Activated CD8-positive, alpha-beta memory T cell treated with anti-CD3 and anti-CD28 coated beads for 1 hour (primary cell): ENCODE measurements around the gene USP26.
"Not testable (repeated sequence)": the region's sequence is repeated elsewhere in the genome, so short reads cannot be mapped to it uniquely, and the experiment has no call there.

Experiments
- DNase-seq, 2 donors: peaks; one replicate each; pipeline ENCODE4 v3.0.0-alpha.2; 2020; ENCODE audit warnings: low read depth in 1 of 2; ENCODE audit errors: extremely low read depth in 1 of 2

The USP26 gene

DNA sequence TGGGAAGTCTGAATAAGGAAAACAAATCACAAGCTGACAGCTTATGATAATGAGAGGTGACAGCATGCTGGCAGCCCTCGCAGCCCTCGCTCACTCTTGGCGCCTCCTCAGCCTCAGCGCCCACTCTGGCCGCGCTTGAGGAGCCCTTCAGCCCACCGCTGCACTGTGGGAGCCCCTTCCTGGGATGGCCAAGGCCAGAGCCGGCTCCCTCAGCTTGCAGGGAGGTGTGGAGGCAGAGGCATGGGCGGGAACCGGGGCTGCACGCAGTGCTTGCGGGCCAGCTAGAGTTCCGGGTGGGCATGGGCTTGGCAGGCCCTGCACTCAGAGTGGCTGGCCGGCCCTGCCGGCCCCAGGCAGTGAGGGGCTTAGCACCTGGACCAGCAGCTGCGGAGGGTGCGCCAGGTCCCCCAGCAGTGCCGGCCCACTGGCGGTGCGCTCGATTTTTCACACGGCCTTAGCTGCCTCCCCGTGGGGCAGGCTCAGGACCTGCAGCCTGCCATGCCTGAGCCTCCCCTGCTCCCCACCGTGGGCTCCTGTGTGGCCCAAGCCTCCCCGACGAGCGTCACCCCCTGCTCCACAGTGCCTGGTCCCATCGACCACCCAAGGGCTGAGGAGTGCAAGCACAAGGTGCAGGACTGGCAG lies 52.6 kb downstream of the USP26 start:
- not testable (repeated sequence) for DNase-seq

DNA sequence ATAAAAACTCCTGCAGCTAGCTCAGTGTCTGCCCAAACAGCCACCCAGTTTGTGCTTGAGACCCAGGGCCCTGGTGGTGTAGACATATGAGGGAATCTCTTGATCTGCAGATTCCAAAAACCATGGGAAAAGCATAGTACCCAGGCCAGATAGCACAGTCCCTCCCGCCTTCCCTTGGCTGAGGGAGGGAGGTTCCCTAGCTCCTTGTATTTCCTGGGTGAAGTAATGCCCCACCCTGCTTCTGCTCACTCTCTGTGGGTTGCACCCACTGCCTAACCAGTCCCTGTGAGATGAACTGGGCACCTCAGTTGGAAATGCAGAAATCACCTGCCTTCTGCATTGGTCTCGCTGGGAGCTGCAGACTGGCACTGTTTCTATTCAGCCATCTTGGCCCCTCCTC lies 54.6 kb downstream of the USP26 start:
- DNase-seq = no peak

DNA sequence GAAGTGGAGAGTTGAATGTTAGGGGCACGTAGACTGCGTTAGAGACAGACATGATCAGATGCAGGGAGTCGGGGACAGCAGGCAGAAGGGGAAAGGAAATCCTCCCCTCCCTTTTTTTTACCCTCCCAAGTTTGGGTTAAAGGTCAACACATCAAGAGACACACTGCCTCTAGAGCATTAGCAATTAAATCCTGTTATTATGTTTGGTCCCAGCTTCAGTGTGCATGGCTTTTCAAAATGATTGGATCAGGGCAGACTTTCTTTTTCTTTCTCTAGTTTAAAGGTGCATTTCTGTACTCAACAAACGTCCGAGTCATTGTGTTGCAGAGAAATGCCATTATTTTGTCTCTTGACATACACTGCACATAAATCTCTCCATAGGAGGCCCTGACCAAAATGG lies 63.9 kb downstream of the USP26 start:
- DNase-seq = no peak

DNA sequence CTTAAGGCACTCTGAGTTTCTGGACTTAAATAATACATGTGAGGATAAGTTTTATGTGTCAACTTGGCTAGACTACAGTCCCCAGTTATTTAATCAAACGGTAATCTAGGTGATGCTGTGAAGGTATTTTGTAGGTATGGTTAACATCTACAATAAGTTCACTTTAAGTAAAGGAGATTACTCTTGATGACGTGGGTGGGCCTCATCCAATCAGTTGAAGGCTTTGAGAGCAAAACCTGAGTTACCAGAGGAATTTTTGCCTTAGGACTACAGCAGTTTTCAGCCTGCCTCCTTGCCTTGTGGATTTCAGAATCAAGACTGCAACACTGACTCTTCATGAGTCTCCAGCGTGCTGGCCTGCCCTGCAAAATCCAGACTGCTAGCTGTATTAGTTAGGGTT lies 78.7 kb downstream of the USP26 start:
- no peak for DNase-seq

DNA sequence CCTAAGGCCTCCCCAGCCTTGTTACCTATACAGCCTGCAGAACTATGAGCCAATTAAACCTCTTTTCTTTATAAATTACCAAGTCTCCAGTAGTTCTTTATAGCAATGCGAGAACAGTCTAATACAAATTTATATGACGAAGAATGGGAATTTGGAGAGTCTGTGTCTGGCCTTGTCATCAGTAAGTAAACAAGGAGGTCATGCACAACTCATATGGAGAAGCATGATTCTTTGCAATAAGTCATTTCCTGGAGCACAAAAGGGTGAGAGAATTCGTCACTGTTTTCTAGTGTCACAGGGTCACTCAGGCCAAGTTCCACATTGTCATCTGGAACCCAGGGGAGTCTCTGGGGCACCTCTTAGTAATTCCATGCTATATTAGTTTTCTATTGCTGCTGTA lies 89.5 kb downstream of the USP26 start:
- DNase-seq = no peak

DNA sequence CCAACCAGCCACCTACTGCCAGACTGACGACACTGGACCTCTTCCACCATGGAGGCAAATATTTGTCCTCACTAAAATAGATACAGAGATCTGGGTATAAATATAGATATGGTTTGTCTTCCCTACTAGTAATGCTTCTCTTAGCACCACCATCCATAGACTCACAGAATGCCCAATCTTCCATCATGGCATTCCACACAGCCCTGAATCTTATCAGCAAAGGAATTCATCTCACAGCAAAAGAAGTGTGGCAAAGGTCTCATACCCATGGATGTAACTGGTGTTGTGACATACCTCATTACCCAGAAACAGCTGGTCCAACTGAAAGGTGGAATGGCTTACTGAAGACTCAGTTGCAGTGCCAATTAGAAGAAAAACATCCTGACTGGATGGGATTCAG lies 91.3 kb downstream of the USP26 start:
- DNase-seq = no peak

DNA sequence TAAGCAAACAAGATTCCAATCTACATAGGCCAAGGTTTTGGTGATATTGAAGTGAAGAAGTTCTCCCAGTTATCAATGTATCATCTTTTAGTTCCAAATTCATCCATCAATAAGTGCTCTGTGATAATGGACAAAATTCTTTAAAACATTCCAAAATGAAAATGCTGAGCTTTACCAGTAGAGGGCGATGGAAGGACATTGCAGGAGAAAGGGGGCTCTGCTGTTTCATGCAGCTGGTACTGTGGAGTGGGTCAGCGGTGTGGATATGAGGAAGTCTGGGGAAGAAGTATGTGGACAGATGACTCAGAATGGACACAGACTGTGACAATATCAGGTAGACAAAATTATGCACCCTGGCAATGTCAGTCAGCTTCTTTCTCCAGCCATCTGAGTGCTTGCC lies 91.9 kb downstream of the USP26 start:
- no peak for DNase-seq

DNA sequence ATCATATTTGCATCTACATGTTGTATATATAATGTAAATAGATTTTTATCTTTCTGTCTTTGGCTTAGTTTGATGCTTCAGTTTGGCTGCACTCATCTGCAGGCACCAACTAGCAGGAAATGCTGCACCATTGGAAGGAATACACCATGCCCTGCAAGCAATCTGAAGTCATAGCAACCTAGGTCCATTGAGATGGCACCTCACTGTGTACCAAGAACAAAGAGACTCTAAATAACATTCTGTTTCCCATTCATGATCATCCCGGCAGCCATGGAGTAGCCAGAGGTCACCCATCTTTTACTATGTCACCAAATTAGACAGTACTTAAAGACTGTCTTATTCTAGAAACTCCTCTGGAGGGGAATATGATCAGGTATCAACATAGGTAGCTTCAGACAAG lies 97.7 kb downstream of the USP26 start:
- no peak for DNase-seq

DNA sequence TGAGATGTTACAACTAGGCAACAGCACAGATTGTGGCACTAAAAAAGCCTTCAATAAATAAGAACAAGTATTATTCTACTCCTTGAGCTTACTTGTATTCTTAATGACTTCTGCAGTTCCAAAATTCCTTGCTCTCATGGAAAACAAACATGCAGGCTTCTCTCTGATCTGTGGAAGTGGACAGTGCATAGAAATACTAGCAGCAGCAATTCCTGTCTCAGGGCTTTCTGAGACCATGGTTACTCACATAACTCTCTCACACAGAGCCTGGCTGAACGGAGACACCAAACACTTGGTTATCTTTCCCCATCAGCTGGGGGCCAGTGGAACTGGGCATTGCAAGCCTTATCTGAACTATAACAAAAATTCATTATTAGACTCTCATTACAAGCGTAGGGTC lies 106.1 kb downstream of the USP26 start:
- DNase-seq = no peak

DNA sequence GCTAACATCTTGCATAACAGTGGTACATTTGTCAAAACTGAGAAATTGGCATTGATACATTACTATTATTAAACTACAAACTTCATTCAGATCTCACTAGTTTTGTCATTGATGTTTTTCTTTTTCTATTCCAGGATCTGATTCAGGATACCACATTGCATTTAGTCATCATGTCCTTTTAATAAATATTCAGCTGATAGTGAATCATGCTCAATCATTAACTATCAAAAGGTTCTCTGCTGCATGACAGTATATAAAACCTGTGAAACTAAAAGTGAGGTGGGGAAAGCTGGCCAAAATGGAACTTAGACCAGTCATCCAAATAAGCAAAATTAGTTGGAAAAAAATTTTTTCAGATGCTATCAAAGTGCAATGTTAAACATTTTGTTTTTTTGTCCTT lies 110.4 kb downstream of the USP26 start:
- no peak for DNase-seq

DNA sequence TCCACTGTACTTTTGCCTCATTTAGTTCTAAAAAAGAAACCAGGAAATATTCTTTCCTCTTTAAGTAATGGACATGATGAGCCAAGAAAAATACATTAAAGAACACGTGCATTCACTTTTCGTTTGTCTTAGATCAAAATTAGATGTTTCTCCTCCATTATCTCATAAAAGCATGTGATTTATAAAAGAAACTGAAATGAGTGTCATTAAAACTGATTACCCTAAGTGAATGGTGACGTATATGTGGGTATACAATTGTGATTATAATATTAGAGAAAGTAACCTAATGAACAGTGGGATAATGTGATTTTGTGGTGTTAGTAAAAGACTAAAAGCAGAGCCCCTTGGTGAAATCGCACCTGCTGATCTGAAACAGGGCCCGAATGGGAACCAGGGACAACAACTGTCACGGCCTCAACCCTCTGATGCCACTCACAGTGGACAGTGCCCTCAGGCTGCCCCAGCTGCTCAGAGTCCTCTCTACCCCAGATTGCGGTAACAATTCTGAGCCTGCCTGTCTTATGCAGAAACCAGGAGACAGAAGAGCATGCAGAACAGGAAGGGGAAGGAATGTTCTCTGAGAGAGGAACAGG lies 112.8 kb downstream of the USP26 start:
- no peak for DNase-seq

DNA sequence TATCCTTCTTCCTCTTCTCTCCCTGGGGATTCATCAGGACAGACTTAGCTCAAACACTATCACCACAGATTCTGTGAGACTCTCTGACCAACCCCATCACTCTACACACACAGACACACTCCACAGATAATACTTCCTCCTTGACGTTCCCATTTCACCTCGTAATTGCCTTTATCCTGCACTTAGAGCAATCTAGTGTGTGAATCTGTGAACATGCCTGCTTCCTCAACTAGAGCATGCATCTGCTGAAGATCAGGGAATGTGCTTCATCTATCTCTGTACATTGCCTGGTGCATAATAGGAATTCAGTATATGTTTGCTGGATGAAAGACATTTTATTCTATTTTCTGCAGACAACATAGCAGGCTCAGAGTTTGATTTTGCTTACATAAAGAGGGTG lies 113.4 kb downstream of the USP26 start:
- no peak for DNase-seq

DNA sequence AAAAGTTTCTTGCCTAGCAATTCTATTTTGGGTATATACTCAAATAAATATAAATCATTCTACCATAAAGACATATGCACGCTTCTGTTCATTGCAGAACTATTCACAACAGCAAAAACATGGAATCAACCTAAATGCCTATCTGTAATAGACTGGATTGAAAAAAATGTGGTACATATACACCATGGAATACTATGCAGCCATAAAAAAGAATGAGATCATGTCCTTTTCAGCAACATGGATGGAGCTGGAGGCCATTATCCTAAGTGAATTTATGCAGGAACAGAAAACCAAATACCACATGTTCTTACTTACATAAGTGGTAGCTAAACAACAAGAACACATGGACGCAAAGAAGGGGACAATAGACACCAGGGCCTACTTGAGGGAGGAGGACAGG lies 116.9 kb downstream of the USP26 start:
- DNase-seq = not testable (repeated sequence)
